Ecto neural progenitor cell (in vitro differentiated cells): ENCODE data around the gene COA7.

ENCODE experiments used
- DNase-seq: peaks from one replicate; pipeline ENCODE4 v3.0.0-alpha.2; 2018; ENCODE audit warnings: low spot score

The COA7 gene

DNA sequence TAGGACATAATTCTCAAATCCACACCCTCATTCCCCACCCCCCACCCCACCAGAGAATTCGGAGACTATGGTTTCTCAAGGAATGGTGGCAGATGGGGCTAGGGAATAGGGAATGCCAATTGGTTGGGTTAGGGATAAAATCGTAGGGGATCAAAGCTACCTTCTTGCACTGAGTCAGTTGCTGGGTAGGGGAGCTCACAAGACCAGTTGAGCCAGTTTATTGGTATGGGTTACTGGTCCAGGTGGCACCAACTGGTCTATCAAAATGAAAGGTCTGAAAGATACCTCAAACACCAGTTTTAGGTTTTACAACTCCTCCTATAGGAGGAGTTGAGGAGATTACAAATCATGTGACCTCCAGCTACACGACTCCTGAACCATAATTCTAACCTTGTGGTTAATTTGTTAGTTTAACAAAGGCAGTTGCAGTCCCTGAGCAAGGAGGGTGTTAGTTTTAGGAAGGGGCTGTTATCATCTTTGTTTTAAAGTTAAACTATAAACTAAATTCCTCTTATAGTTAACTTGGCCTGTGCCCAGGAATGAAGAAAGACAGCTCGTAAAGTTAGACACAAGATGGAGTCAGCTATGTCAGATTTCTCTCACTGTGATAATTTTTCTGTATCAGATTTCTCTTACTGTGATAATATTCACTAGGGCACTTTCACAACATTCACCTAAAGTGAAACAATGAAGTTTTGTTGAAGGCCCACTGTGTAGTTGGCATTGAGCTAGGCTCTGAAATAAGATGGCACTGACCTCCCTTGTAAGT is 62.6 kb downstream of the COA7 start:
- DNase-seq = no peak
